Measurements from ENCODE around the gene SLC12A3.

The SLC12A3 gene

GRCh38 chr16:56953006-56953405 is 88.0 kb downstream of the SLC12A3 start:
- H3K4me3 ChIP-seq (ENCODE audit: low read length, poor library complexity, severe bottlenecking), result no peak overlapping the region
- H3K27me3 ChIP-seq (ENCODE audit: insufficient read depth, low read length, poor library complexity, severe bottlenecking), result no peaks in the 10 kb centered on the region
- H2AFZ ChIP-seq (ENCODE audit: low read length), result no peak overlapping the region
- H3K4me1 ChIP-seq (ENCODE audit: insufficient read depth, low read length, poor library complexity, severe bottlenecking), result no peaks in the 10 kb centered on the region
- no peaks in the 10 kb centered on the region for H3F3A ChIP-seq (ENCODE audit: low read depth)
- H3K79me2 ChIP-seq (ENCODE audit: insufficient read depth, low read length), result no peaks in the 10 kb centered on the region
- no peaks in the 10 kb centered on the region for H3K9me2 ChIP-seq (replicated peaks; ENCODE audit: low read depth, low read length)
- no peaks in the 10 kb centered on the region for H3K9me3 ChIP-seq (ENCODE audit: insufficient read depth, low read depth, low read length)
- TF ChIP-seq CTCF (conservative IDR thresholded peaks at IDR 0.05; ENCODE audit: low read length) (no peak), EZH2phosphoT487 (IDR thresholded peaks at IDR 0.05; ENCODE audit: borderline replicate concordance) (no peak)
- H3K4me2 ChIP-seq (ENCODE audit: low read depth, low read length, poor library complexity, severe bottlenecking), result no peak overlapping the region
- H3K36me3 ChIP-seq (ENCODE audit: insufficient read depth, low read length), result no peaks in the 10 kb centered on the region
- no peaks in the 10 kb centered on the region for H4K20me1 ChIP-seq (ENCODE audit: insufficient read depth, low read length, poor library complexity, severe bottlenecking)
- H3K9ac ChIP-seq (ENCODE audit: low read depth, low read length, poor library complexity, severe bottlenecking), result no peak overlapping the region

GRCh38 chr16:56956076-56956475 is 91.1 kb downstream of the SLC12A3 start:
- Histone ChIP-seq H3K79me2 (ENCODE audit: insufficient read depth, low read length) (no peaks in the 10 kb centered on the region), H3K27me3 (ENCODE audit: insufficient read depth, low read length, poor library complexity, severe bottlenecking) (no peaks in the 10 kb centered on the region), H3F3A (ENCODE audit: low read depth) (no peaks in the 10 kb centered on the region), H3K9me3 (ENCODE audit: insufficient read depth, low read depth, low read length) (no peaks in the 10 kb centered on the region), H3K4me2 (ENCODE audit: low read depth, low read length, poor library complexity, severe bottlenecking) (no peak overlapping the region), H3K4me1 (ENCODE audit: insufficient read depth, low read length, poor library complexity, severe bottlenecking) (no peaks in the 10 kb centered on the region), H3K36me3 (ENCODE audit: insufficient read depth, low read length) (no peaks in the 10 kb centered on the region), H4K20me1 (ENCODE audit: insufficient read depth, low read length, poor library complexity, severe bottlenecking) (no peaks in the 10 kb centered on the region), H2AFZ (ENCODE audit: low read length) (no peak overlapping the region), H3K4me3 (ENCODE audit: low read length, poor library complexity, severe bottlenecking) (no peak overlapping the region), H3K9me2 (replicated peaks; ENCODE audit: low read depth, low read length) (no peaks in the 10 kb centered on the region), H3K9ac (ENCODE audit: low read depth, low read length, poor library complexity, severe bottlenecking) (no peak overlapping the region)
- no peak for TF ChIP-seq EZH2phosphoT487 (IDR thresholded peaks at IDR 0.05; ENCODE audit: borderline replicate concordance)
- no peak for TF ChIP-seq CTCF (conservative IDR thresholded peaks at IDR 0.05; ENCODE audit: low read length)

GRCh38 chr16:56956756-56957155 is 91.7 kb downstream of the SLC12A3 start:
- Histone ChIP-seq H3K36me3 (ENCODE audit: insufficient read depth, low read length) (no peaks in the 10 kb centered on the region), H3K9me2 (replicated peaks; ENCODE audit: low read depth, low read length) (no peaks in the 10 kb centered on the region), H4K20me1 (ENCODE audit: insufficient read depth, low read length, poor library complexity, severe bottlenecking) (no peaks in the 10 kb centered on the region), H3K79me2 (ENCODE audit: insufficient read depth, low read length) (no peaks in the 10 kb centered on the region), H2AFZ (ENCODE audit: low read length) (no peak overlapping the region), H3K27me3 (ENCODE audit: insufficient read depth, low read length, poor library complexity, severe bottlenecking) (no peaks in the 10 kb centered on the region), H3K9me3 (ENCODE audit: insufficient read depth, low read depth, low read length) (no peaks in the 10 kb centered on the region), H3F3A (ENCODE audit: low read depth) (no peaks in the 10 kb centered on the region), H3K4me1 (ENCODE audit: insufficient read depth, low read length, poor library complexity, severe bottlenecking) (no peaks in the 10 kb centered on the region), H3K4me3 (ENCODE audit: low read length, poor library complexity, severe bottlenecking) (no peak overlapping the region), H3K4me2 (ENCODE audit: low read depth, low read length, poor library complexity, severe bottlenecking) (no peak overlapping the region), H3K9ac (ENCODE audit: low read depth, low read length, poor library complexity, severe bottlenecking) (no peak overlapping the region)
- TF ChIP-seq EZH2phosphoT487 (IDR thresholded peaks at IDR 0.05; ENCODE audit: borderline replicate concordance) (no peak), CTCF (conservative IDR thresholded peaks at IDR 0.05; ENCODE audit: low read length) (peak; percentile 44)
